MM.1S (cell line): ENCODE measurements around the gene ROPN1L.

Source experiments
- DNase-seq: peaks from one replicate; pipeline ENCODE4 v3.0.0-alpha.2; 2015
- H2AFZ ChIP-seq: fragments of 300-600 bp; sonication (generic); 2 replicates; pipeline ENCODE4 v1.6.0; 2016; ENCODE audit warnings: antibody characterized with exemption, low read length
- H3F3A ChIP-seq: fragments of 300-600 bp; sonication (generic); 2 replicates; pipeline ENCODE4 v1.6.1; 2016; ENCODE audit warnings: mild to moderate bottlenecking, antibody characterized with exemption, low read length, moderate library complexity, mixed read lengths; ENCODE audit not compliant: insufficient read depth
- H3K27ac ChIP-seq: fragments of 300-600 bp; sonication (generic); 2 replicates; pipeline ENCODE4 v1.5.1; 2016; ENCODE audit warnings: mild to moderate bottlenecking, low read length
- H3K27me3 ChIP-seq: fragments of 300-600 bp; sonication (generic); replicated peaks from 2 replicates; pipeline ENCODE4 v1.6.0; 2016; ENCODE audit warnings: low read length; ENCODE audit not compliant: insufficient read depth
- H3K36me3 ChIP-seq: fragments of 300-600 bp; sonication (generic); replicated peaks from 2 replicates; pipeline ENCODE4 v1.6.1; 2016; ENCODE audit warnings: mild to moderate bottlenecking, low read length, mixed read lengths; ENCODE audit not compliant: insufficient read depth
- H3K4me1 ChIP-seq: fragments of 300-600 bp; sonication (generic); 2 replicates; pipeline ENCODE4 v1.6.1; 2016; ENCODE audit warnings: low read length, mixed read lengths
- H3K4me2 ChIP-seq: fragments of 300-600 bp; sonication (generic); 2 replicates; pipeline ENCODE4 v1.6.0; 2016; ENCODE audit warnings: low read depth, low read length
- H3K4me3 ChIP-seq: fragments of 300-600 bp; sonication (generic); 2 replicates; pipeline ENCODE4 v1.5.1; 2016; ENCODE audit warnings: low read length, mixed read lengths
- H3K79me2 ChIP-seq: fragments of 300-600 bp; sonication (generic); 2 replicates; pipeline ENCODE4 v1.6.1; 2016; ENCODE audit warnings: mixed run types, low read length, mixed read lengths
- H3K9ac ChIP-seq: fragments of 300-600 bp; sonication (generic); 2 replicates; pipeline ENCODE4 v1.6.1; 2016; ENCODE audit warnings: low read length, mixed read lengths
- H3K9me2 ChIP-seq: fragments of 300-600 bp; sonication (generic); replicated peaks from 2 replicates; pipeline ENCODE4 v1.6.1; 2016; ENCODE audit warnings: mild to moderate bottlenecking, low read length, mixed read lengths; ENCODE audit not compliant: insufficient read depth
- H3K9me3 ChIP-seq: fragments of 300-600 bp; sonication (generic); replicated peaks from 2 replicates; pipeline ENCODE4 v1.6.1; 2016; ENCODE audit warnings: mild to moderate bottlenecking, low read length, mixed read lengths; ENCODE audit not compliant: insufficient read depth
- H4K20me1 ChIP-seq: fragments of 300-600 bp; sonication (generic); 2 replicates; pipeline ENCODE4 v1.6.1; 2016; ENCODE audit warnings: mild to moderate bottlenecking, low read length, moderate library complexity, mixed read lengths; ENCODE audit not compliant: insufficient read depth
- CTCF ChIP-seq: fragments of 300-600 bp; sonication (generic); IDR thresholded peaks from 2 replicates; pipeline ENCODE4 v1.5.1; 2016; ENCODE audit warnings: antibody characterized with exemption, low read length, mixed read lengths
- EZH2 ChIP-seq: fragments of 300-600 bp; sonication (generic); optimal IDR thresholded peaks from 2 replicates; pipeline ENCODE3; 2017; ENCODE audit warnings: low read depth, mild to moderate bottlenecking, antibody characterized with exemption, low read length, mixed read lengths
- EZH2phosphoT487 ChIP-seq: fragments of 300-600 bp; sonication (generic); IDR thresholded peaks from 2 replicates; pipeline ENCODE4 v1.6.1; 2018; ENCODE audit warnings: antibody characterized with exemption, low read length

ROPN1L gene

GRCh38 chr5:10396552-10396951 is 45.1 kb upstream of the ROPN1L start:
- no peak for DNase-seq
- Histone ChIP-seq H4K20me1 (0 out of 2 replicates have a peak, but pooled peaks cover 3% of the 10 kb centered on the region), H3K9ac (no peak overlapping the region), H3K27ac (no peak overlapping the region), H3K27me3 (no peaks in the 10 kb centered on the region), H3K79me2 (peaks cover 36% of the 10 kb centered on the region; the same call in 1 of the 2 replicates), H2AFZ (no peak overlapping the region), H3K9me2 (no peaks in the 10 kb centered on the region), H3K4me2 (no peak overlapping the region), H3K4me3 (no peak overlapping the region), H3F3A (0 out of 2 replicates have a peak, but pooled peaks cover 5% of the 10 kb centered on the region), H3K4me1 (no peaks in the 10 kb centered on the region), H3K9me3 (no peaks in the 10 kb centered on the region), H3K36me3 (peaks cover 22% of the 10 kb centered on the region)
- TF ChIP-seq EZH2phosphoT487 (no peak), EZH2 (no peak), CTCF (no peak)

GRCh38 chr5:10399839-10400238 is 41.8 kb upstream of the ROPN1L start:
- Histone ChIP-seq H3K9ac (no peak overlapping the region), H3K9me2 (no peaks in the 10 kb centered on the region), H3K27me3 (no peaks in the 10 kb centered on the region), H3K4me3 (no peak overlapping the region), H3F3A (0 out of 2 replicates have a peak, but pooled peaks cover 6% of the 10 kb centered on the region), H3K79me2 (peaks cover 38% of the 10 kb centered on the region), H2AFZ (no peak overlapping the region), H3K9me3 (no peaks in the 10 kb centered on the region), H4K20me1 (no peaks in the 10 kb centered on the region), H3K4me1 (no peaks in the 10 kb centered on the region), H3K36me3 (peaks cover 16% of the 10 kb centered on the region), H3K27ac (no peak overlapping the region), H3K4me2 (no peak overlapping the region)
- TF ChIP-seq CTCF, result no peak
- no peak for TF ChIP-seq EZH2
- TF ChIP-seq EZH2phosphoT487, result no peak
- DNase-seq, result no peak

GRCh38 chr5:10400411-10400810 is 41.3 kb upstream of the ROPN1L start:
- H4K20me1 ChIP-seq, result no peaks in the 10 kb centered on the region
- H3K79me2 ChIP-seq, result peaks cover 40% of the 10 kb centered on the region
- no peaks in the 10 kb centered on the region for H3K4me1 ChIP-seq
- H3K36me3 ChIP-seq, result peaks cover 22% of the 10 kb centered on the region
- no peak for DNase-seq
- H3K4me2 ChIP-seq, result no peak overlapping the region
- H3F3A ChIP-seq, result 0 out of 2 replicates have a peak, but pooled peaks cover 6% of the 10 kb centered on the region
- no peak overlapping the region for H3K9ac ChIP-seq
- TF ChIP-seq CTCF (no peak), EZH2 (no peak), EZH2phosphoT487 (no peak)
- H3K27ac ChIP-seq, result no peak overlapping the region
- H3K27me3 ChIP-seq, result no peaks in the 10 kb centered on the region
- no peak overlapping the region for H3K4me3 ChIP-seq
- no peaks in the 10 kb centered on the region for H3K9me3 ChIP-seq
- H2AFZ ChIP-seq, result no peak overlapping the region
- no peaks in the 10 kb centered on the region for H3K9me2 ChIP-seq
